ENCODE measurements around the gene HES1.
"Not testable (repeated sequence)": the region's sequence is repeated elsewhere in the genome, so short reads cannot be mapped to it uniquely, and the experiment has no call there.

HES1 gene

DNA sequence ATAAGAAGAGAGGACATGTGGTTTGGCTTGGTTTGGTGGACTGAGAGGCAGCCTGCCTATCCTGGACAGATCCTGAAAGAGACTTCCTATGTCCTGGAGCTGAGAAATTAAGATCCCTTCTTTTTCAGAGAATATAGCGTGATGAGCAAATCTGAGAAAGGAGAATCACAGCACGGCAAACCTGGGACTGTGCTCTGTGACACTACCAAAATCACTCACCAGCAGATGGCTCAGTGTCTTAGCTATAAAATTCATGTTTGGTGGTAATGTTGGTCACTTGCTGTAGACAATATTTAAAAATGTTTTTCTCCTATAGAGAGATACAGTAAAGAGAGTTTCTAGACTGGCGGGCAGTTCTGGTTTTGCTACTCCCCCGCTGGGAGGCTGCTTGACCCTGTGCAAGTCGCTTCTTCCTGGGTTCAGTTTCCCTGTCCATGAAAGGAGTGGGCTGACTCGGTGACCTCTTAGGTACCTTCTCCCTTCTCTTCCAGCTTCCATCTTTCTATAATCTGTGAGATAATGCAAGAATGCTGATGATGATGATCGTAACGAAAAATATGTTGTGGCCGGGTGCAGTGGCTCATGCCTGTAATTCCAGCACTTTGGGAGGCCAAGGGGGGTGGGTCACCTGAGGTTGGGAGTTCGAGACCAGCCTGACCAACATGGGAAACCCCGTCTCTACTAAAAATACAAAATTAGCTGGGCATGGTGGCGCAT lies 7.6 kb upstream of the HES1 start:
- TF ChIP-seq POLR2A (IDR thresholded peaks at IDR 0.05; ENCODE audit: low read length) (no peak), GATA1 (IDR thresholded peaks at IDR 0.05; ENCODE audit: low read depth, low read length) (no peak)
- DNase-seq: no peak

DNA sequence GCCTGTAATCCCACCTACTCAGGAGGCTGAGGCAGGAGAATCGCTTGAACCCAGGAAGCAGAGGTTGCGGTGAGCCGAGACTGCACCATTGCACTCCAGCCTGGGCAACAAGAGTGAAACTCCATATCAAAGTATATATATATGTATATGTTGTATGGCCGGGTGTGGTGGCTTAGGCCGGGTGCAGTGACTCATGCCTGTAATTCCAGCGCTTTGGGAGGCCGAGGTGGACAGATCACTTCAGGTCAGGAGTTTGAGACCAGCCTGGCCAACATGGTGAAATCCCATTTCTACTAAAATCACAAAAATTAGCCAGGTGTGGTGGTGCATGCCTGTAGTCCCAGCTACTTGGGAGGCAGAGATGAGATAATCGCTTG lies 7.0 kb upstream of the HES1 start:
- not testable (repeated sequence) for DNase-seq

DNA sequence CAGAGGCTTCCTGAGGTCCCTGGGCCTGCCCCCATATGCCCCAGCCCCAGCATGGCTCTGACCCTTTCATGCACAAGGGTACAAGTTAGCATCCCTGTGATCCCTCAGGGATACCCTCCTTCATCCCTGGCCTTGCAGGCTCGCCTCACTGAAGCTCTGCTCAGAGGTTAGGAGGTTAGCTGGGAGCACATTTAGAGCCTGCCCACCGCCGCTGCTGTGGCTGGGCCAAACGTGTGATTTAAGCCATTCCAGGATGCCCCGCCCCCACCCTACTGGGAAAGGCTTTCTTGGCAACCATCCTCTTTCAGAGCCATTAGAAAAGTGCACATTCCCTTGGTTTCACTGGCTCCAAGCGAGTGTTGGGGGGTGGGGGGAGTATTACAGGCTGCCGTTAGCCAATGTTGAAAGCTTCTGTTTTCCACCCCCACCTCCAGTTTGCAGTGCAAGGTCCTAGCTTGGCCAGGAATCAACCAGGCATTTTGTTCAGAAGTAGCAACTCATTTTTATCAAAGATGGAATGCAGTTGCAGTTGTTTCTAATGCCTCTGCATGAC lies 6.3 kb upstream of the HES1 start:
- DNase-seq: no peak
- TF ChIP-seq POLR2A (IDR thresholded peaks at IDR 0.05; ENCODE audit: low read length): no peak
- no peak for TF ChIP-seq GATA1 (IDR thresholded peaks at IDR 0.05; ENCODE audit: low read depth, low read length)

DNA sequence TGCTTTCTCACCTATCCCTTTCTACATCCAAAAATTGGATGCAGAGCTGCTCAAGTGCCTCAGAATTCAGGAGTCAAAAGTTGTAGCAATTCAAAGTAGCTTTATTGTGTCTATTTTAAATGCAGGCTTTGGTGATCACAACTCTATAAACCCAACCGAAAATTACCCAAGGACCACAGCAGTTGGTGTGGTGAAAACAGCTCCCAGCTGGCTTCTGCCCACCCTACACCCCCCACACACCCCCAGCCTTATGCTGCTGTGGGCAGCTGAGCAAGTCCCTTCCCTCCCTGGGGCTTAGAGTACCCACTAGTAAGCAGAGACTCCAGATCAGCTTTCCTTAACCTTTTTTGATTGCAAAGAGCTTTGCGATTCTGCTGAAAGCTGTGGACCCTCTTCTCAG lies 5.8 kb upstream of the HES1 start:
- DNase-seq: no peak
- TF ChIP-seq POLR2A (IDR thresholded peaks at IDR 0.05; ENCODE audit: low read length): no peak
- no peak for TF ChIP-seq GATA1 (IDR thresholded peaks at IDR 0.05; ENCODE audit: low read depth, low read length)

DNA sequence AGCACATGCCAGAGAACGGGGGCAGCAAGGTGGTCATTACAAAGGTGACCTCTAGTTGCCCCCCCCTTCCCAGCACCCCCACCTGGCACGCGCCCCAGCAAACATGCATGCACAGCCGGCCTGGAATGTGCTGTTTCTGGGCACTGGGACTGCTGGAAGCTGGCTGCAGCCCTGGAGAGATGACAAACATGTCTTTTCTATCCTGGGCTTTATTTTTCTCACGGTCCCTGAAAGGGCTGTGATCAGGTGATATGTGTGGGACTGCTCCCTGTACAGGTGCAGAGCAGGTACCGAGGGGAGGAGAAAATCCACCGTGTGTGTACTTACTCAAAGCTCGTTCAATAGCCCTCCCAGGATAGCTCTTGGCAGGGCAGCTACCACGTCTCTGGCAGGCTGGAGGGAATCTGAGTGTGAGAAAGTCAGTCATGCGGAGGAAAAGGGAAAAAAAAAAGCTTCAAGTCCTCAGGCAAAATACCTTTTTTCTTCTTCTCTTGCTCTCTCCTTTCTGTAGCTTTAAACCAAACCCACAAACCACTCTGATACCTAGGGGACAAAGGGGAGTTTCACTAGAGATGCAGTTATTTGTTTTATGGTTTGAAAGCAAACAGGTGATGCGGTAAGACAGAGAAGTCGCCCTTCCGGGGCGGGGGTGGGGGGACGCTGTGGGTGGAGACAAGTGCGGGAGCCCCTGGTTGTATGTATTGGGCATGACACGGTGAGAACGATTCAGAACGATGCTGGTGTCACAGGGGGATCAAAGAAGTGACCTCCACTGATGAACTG lies 5.0 kb upstream of the HES1 start:
- TF ChIP-seq POLR2A (IDR thresholded peaks at IDR 0.05; ENCODE audit: low read length) (no peak), GATA1 (IDR thresholded peaks at IDR 0.05; ENCODE audit: low read depth, low read length) (no peak)
- no peak for DNase-seq

DNA sequence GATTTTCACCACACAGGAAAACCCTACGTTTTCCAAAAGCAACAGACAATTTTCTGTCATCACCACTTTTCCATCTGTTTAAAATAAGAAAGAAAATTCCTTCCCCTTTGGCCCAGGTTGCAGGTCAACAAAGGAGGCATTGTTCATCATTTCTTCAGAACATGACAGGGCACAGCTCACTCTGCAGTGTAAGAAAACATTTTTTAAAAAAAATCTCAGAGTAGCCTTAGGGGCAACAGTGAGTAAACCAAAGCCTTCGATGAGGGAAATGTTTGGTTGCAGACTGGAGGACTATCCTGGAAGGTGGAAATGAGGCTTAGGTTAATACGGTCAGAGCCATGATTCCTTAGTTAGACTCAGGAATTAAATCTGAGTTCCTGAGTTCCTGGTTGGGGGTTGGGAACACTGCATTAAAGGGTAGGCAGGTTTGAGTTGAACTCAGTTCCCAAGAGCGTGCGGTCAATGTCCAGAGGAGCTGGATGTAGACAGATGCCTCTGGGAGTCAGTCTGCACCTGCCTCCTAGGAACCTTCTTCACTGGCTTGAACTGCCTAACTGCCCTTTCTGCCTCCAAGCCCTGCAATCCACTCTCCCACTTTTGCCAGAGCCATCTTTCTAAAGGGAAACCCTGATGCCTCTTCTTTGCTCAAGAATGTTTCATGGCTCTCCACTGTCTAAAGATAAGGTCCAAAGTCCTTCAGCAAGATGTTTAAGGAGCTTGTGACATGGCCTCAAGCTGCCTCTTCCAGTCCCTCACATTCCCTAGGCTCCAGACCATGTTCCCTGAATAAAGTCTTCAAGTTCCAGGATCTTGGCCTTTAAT lies 3.3 kb upstream of the HES1 start:
- TF ChIP-seq GATA1 (IDR thresholded peaks at IDR 0.05; ENCODE audit: low read depth, low read length) (no peak), POLR2A (IDR thresholded peaks at IDR 0.05; ENCODE audit: low read length) (no peak)
- no peak for DNase-seq

DNA sequence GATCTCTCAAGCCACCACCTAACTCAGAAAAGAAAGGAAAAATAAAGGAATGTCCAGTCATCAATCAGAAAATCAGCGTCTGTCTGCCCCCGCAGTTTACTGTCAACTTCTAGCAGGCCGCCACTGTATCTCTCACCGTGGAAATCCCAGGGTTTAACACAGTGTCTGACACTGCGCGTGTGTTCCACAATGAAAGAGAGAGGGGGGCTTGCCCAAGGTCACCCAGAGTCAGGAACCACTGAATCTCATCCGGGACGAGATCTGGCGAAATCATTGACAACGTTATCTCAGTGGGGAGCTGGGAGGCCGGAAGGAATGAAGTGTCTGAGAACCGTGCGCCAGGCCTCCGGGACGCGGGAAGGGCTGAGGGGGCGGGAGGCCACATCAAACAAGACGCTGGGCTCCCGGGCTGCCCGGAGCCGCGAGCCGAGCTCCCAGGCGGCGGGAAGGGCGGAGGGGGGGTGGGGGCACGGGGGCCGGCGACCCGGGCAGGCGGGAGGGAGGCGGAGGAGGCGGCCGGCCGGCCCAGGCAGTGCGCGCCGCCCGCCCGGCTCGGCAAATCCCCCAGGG lies 2.2 kb upstream of the HES1 start:
- TF ChIP-seq POLR2A (IDR thresholded peaks at IDR 0.05; ENCODE audit: low read length) (no peak), GATA1 (IDR thresholded peaks at IDR 0.05; ENCODE audit: low read depth, low read length) (no peak)
- DNase-seq: peak; percentile 45 to 49

DNA sequence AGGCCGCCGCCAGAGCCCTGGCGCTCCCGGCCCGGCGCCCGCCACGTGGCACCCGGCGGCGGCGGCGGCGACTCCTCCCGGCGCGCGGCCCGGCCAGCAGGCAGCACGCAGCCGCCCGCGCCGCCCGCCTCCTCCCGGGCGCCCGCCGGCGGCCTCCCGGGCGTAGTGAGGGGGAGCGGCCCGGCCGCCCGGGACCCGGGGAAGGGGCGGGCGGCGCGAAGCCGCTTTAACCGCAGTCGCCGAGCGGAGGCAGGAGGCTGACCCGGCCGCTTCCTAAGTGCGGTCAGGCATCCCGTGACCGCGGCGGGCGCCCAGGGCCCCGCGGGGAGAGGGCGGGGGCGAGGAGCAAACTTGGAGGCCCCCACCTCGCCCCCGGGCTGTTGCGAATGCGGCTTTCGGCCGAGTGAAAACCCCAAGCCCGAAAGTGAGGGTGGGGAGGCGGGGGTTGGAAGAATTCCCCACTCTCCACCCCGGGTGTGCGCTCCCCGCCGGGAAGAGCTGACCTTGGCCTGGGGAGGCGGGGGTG lies 1.7 kb upstream of the HES1 start:
- no peak for TF ChIP-seq GATA1 (IDR thresholded peaks at IDR 0.05; ENCODE audit: low read depth, low read length)
- TF ChIP-seq POLR2A (IDR thresholded peaks at IDR 0.05; ENCODE audit: low read length): no peak
- peak; percentile 77 to 79 for DNase-seq

DNA sequence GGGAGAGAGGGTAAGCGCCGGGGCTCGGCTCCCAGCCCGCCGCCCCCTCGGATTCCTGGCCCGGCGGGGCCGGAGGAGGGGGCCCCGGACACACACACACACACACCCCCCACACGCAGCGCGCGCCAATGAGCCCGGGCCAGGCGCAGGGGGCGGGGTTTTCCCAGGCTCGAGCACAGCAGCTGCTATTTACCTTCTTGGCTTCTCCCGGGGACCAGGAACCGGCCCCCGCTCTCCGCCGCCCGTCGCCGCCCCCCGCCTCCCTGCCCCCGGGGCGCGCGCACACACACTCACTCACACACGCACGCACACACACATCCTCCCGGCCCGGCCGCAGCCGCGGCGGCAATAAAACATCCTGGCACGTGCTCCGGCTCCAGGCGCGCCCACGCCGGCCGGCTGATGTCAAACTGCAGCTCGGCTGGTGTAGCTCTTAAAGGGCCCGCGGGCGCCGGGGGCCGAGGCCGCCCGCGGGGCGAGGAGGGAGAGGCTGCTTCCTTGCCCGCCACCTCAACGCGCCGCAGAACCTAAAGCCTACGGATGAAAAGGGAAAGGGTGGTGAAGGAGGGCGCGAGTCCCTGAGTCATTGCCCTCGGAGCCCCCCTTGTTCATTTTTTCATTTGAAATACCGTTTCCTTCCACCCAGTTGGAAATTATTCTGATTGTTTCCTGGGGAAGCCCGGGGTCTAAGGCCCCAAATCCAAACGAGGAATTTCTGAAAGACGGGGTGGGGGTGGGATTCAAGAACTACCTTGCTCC lies 1.0 kb upstream of the HES1 start:
- TF ChIP-seq POLR2A (IDR thresholded peaks at IDR 0.05; ENCODE audit: low read length): no peak
- TF ChIP-seq GATA1 (IDR thresholded peaks at IDR 0.05; ENCODE audit: low read depth, low read length): no peak
- DNase-seq: peak; percentile 90

DNA sequence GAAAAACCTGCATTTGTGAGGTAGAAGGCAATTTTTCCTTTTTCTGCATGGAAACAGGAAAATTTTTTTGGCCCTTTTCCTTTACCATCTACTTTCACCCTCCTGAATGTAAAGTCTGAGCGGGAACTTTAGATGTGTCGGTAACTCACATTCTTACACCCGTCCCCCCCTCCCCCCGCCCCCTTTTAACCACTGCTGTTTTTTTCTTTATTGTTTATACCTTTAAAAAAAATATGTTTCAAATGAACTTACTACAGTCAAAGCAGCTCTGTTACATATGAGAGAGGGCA lies 487 bp upstream of the HES1 start:
- no peak for DNase-seq
- no peak for TF ChIP-seq POLR2A (IDR thresholded peaks at IDR 0.05; ENCODE audit: low read length)
- TF ChIP-seq GATA1 (IDR thresholded peaks at IDR 0.05; ENCODE audit: low read depth, low read length): no peak

DNA sequence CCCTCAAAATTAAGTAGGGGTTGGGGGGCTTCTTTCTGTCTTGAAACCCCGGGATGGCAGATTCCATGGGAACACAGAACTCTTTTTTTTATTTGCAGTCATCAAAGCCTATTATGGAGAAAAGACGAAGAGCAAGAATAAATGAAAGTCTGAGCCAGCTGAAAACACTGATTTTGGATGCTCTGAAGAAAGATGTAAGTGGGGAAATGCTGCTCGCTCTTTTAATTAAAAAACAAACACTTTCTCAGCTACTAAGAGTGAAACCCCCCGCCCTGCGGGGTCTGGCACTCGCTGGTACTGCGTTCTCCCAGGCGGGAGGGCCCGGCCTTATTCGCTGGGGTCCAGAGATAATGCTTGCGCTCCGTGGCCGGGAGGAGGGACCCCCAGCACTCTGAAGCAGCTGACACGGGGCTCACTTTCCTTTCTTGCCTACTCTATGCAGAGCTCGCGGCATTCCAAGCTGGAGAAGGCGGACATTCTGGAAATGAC lies 615 bp downstream of the HES1 start:
- TF ChIP-seq GATA1 (IDR thresholded peaks at IDR 0.05; ENCODE audit: low read depth, low read length) (no peak), POLR2A (IDR thresholded peaks at IDR 0.05; ENCODE audit: low read length) (no peak)
- peak; percentile 48 to 55 for DNase-seq

DNA sequence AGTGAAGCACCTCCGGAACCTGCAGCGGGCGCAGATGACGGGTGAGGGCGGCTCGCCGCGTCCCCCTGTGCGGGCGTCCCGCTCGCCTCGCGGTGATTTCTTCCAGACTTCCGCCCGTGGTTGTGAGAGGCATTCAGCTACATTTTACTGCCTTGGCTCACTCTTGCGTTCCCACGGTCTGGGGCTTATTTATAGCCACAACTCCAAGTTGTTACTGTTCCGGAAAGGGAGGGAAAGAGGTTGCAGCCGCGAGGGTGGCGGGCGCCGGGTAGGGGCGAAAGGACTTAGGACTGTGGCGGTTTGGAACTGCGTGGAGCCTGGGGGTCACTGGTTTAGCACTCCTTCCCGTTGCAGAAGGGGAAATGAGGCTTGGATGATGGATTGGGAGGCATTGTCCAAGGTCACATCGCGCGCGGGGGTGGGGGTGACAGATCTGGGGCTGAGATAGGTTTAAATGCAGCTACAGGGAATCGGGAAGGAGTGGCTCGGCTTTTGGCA lies 1.1 kb downstream of the HES1 start:
- TF ChIP-seq POLR2A (IDR thresholded peaks at IDR 0.05; ENCODE audit: low read length): no peak
- no peak for TF ChIP-seq GATA1 (IDR thresholded peaks at IDR 0.05; ENCODE audit: low read depth, low read length)
- DNase-seq: peak; percentile 57 to 63

All from erythroblast (primary cell).